GM19467 (cell line): ENCODE results near the gene NDUFS3.

ENCODE experiments used
- ATAC-seq: cut with Tn5 transposase; IDR thresholded peaks from one replicate; pipeline ENCODE4 v1.9.1; 2021; ENCODE audit warnings: mild to moderate bottlenecking, moderate library complexity; ENCODE audit not compliant: unreplicated experiment

Gene NDUFS3

GRCh38 chr11:47628026-47628425 is 49.2 kb downstream of the NDUFS3 start:
- ATAC-seq, result no peak

GRCh38 chr11:47631473-47631872 is 52.6 kb downstream of the NDUFS3 start:
- ATAC-seq, result no peak
